NCI-H446 (cell line): Measurements from ENCODE around the gene ZMYND19.
"Not testable (repeated sequence)": the region's sequence is repeated elsewhere in the genome, so short reads cannot be mapped to it uniquely, and the experiment has no call there.

Experiments used
- DNase-seq, 2 experiments: peaks; one replicate each; lab custom pipeline; 2025; lab: John Stamatoyannopoulos, UW

Gene ZMYND19

GRCh38 chr9:137614631-137615386 is 24.5 kb upstream of the ZMYND19 start:
- no peak for DNase-seq

- no peak for DNase-seq
Measured at GRCh38 chr9:137613738-137614523, 23.6 kb upstream of the ZMYND19 start.

DNA sequence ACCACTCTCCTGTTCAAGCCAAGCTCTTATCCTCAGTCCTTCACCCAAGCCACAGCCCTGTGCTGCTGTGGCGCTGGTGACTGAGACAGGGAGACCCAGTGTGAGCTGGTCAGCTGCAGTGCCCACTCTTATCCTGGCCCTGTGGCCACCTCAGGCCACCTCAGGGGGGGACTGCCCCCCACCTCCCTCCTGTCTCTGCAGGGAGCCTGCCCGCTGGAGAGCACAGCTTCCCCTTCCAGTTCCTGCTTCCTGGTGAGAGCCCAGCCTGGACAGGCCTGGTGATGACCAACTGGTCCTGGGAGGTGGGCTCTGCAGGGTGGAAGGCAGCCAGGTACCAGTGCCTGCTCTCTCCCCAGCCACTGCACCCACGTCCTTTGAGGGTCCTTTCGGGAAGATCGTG is 22.9 kb upstream of the ZMYND19 start:
- DNase-seq, result no peak

DNA sequence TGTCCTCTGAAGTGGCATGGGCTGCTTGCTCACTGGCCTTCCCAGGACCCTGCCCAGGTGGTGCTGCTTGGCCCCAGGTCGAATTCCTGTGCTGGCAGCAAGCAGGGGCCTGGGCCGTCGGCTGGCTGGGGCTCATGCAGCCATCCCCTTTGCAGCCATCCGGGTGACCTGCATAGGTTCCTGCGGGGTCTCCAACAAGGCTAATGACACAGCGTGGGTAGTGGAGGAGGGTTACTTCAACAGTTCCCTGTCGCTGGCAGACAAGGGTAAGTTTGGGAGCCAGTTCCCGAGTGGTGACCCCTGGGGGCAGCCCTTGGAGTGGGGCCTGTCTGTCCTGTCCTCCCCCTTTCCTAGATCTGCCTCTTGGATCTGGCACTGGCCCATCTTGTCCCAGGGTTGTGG is 22.4 kb upstream of the ZMYND19 start:
- no peak for DNase-seq

DNA sequence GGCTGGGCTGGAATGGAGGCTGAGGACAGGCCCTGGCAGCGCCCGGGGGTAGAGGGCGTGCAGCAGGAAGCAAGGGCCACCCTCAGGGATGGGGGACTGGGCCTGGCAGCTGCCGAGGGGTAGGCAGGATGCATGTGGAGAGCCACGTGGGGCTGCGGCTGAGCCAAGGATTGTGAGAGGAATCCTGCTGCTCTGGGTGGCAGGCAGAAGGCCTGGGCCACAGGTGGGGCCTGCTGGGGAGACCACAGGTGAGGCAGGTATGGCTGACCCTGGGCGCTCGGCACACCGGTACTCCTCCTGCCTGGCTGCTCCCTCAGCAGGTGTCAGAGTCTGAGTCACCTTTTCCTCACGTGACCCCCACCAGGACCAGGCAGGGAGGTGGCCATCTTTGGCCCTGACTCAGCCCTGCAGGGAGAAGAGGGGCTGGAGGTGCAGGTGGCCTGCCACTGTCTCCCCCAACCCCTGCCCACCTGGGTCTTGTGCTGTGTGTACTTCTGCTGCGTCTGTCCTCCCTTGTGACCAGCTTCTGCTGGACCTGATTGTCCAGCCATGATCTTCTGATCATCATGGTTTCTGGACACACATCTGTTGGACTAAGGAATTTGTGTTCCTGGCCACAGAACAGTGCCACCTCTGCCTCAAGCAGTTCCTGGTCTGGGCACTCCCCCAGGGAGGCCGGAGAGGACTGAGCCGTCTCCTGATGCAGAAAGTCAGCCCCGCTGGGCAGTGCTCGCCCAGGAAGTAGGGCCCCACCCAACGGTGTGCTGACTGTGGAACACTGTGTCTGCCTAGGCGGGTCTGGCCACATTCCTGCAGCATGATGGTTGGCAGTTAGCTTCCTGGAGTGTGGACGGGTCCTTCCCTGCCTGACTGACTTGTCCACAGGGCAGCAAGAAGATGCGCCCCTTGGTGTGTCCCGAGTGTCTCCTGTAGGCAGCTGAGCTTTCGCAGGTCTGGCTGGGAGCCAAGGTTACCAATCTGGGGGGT is 21.6 kb upstream of the ZMYND19 start:
- no peak for DNase-seq

DNA sequence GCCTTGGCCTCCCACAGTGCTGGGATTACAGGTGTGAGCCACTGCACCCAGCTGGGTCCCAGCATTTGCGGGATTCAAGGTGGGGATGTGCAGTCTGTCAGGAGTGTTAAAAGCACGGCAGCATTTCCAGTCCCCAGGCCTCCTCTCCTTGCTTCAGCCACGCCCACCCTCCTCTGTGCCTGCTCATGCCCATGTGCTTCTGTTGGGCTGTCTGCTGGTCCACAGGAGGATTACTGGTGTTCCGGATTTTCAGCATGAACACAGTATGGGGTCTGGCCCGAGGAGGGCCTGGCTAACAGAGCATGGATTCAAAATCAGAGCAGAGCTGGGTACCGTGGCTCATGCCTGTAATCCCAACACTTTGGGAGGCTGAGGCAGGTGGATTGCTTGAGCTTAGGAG is 20.6 kb upstream of the ZMYND19 start:
- no peak for DNase-seq

DNA sequence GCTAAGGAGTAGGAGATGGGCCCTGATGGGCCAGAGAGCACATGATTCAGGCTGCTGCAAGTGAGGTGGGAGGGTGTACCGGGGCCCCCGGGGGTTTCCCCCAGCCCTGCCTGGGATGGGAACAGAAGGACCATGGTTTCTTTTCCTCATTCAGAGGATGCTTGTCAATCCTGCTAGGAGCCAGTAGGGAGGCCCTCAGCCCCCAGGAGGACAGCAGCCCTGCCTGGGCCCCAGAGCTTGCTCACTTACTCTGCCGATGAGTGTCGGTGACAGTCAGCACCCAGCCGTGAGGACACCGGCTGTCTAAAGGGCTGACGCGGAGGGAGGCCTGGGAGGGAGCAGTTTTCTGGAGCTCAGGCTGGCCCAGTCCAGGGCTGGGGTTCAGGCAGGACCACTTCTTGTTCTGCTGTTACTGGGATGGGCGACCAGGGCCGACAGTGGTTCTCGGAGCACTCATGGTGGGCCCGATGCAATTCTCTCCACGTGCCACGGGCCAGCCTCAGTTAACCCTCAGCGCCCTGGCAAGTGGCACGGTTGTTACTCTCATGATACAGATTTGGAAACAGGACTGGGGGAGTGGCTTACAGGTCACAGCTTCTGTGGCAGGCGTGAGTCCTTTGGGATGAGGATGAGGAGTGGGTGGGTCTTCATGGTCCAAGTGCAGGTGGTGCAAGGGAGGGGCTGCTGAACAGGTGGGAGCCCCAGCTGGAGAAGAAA is 17.0 kb upstream of the ZMYND19 start:
- DNase-seq, result no peak

DNA sequence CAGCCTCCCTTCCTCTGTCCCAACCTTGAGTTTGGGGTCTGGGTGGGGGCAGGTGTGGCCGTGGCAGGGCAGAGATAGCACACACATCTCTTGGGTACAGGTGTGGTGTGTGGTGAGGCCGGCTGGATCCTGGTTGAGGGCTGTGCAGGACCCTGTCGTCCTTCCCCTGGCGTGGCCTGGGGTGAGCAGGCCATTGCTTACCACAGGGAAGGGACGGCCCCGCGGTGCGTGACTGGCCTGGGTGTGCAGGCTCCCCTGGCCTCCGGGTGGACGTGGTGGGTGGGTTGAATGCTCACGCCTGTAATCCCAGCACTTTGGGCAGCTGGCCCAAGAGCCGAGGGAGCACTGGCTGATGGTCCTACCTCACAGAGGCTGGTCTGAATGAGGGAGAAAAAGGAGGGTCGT is 16.4 kb upstream of the ZMYND19 start:
- DNase-seq, result no peak

GRCh38 chr9:137606005-137606621 is 15.8 kb upstream of the ZMYND19 start:
- DNase-seq, result no peak

DNA sequence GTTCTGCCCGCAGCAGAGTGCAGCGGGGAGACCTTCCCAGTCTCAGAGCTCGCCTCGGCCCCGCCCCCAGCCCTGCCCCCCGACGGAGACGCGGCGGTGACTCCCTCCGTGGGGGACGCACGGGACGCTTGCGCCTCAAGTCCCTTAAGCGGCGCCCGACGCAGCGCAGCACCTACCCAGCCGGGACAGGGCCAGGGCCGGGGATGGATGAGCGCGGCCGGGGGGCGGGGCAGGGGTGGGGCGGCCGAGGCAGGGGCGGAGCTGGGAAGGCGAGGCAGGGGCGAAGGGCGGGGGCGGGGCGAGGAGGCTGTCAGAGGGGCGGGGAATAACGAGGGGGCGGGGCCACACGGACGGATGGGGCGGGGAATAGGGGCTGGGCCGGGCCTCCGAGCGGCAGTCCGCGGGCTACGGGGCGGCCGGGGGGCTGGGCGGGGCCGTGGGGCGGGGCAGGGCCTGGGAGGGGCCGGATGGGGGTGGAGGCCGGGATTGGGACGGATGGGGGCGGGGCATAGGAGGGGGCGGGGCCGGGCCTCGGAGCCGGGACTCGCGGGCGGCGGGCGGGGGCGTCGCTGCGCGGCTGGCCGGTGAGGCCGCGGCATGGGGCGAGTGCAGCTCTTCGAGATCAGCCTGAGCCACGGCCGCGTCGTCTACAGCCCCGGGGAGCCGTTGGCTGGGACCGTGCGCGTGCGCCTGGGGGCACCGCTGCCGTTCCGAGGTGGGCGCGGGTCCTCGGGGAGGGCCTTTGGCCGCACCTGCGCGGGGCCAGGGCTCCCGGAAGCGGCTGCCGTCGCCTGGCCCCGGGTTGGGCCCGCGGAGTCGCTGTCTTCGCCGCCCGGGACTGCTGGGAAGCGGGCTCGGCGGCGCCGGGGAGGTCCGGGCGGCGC is 15.1 kb upstream of the ZMYND19 start, which contains the start of gene ARRDC1:
ARRDC1 (plus strand) TSS at position 566 of the 884 bp plus-strand sequence; CDS start at position 598, 32 bp downstream.
- peak; percentile 64 to 90 for DNase-seq

GRCh38 chr9:137604345-137605086 is 14.2 kb upstream of the ZMYND19 start:
- DNase-seq, result no peak

- no peak for DNase-seq
Measured at GRCh38 chr9:137603879-137604278, 13.6 kb upstream of the ZMYND19 start.

DNA sequence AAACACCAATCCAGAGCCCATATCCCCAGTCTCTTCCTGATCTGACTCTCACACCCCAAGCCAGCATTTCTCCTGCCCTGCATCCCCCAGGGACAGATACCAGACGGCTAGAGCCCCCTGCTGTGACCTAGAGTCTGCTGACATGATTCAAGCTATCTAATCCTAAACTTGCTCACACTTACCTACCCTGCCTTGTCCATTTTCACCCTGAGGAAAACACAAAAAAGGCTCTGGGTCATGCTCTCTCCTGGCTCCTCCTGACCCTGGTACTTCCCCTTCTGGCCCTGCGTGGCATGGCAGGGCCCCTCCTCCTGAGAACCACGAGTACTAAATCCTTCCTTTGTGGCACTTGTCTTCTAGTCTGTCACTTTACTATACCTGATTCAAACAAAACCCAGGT is 12.3 kb upstream of the ZMYND19 start:
- no peak for DNase-seq

- DNase-seq, result no peak
Measured at GRCh38 chr9:137598943-137599342, 8.6 kb upstream of the ZMYND19 start.

DNA sequence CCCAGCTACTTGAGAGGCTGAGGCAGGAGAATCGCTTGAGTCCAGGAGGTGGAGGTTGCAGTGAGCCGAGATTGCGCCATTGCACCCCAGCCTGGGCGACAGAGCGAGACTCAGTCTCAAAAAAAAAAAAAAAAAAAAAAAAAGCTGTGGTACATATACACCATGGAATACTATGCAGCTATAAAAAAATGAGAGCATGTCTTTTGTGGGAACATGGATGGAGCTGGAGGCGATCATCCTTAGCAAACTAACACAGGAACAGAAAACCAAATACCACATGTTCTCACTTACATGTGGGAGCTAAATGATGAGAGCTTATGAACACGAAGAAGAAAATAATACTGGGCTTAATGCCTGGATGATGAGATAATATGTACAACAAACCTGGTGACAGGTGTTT is 6.3 kb upstream of the ZMYND19 start:
- DNase-seq, result not testable (repeated sequence)

GRCh38 chr9:137593176-137593575 is 2.9 kb upstream of the ZMYND19 start:
- no peak for DNase-seq

- DNase-seq, result no peak
Measured at GRCh38 chr9:137592767-137593166, 2.5 kb upstream of the ZMYND19 start.

DNA sequence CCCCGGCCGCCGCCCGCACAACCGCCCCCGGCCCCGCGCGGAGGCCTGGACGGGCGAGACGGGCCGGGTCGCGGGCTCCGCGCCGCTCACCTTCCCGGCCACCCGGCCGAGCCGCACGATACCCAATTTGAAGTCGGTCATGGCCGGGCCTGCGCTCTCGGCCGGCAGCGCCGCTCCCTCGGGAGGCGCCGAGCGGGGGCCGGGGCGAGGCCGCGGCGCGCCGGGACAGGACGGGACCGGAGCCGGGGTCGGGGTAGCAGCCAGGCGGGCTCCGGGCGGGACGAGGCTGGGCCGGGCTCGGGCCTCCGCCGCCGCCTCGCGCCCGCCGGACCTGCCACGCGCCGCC is 216 bp downstream of the ZMYND19 start:
- no peak for DNase-seq

DNA sequence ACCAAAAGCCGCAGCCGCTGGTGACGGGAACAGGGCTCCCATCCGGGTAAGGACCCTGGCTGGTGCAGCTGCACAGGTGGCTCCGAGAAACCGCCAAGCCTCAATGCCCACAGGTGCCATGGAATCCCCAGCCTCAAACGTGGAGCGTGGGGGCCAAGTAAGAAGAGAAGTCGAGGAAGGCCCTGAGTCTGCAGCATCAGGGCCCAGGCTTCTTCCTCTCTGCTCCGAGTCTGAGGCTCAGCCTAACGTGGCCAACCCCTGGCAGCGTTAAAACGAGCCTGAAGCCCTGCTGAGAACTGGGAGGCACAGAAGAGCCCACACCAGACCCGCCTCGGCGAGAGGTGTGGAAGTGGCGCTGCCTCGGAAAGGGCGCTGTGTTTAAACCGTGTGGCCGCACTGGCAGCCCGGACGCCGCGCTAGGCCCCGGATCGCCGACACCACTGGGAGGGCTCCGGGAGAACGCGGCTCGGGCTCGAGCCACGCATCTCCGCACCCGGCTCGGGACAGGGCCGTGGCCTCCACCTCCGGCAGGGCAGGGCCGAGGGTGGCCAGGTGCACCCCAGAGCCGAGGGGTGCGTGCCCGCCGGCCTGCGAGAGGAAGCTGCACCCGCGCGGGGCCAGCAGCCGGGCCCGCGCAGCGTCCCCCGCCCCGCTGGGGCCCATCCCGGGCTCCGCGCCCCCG is 730 bp downstream of the ZMYND19 start:
- DNase-seq, result no peak
